SU-DHL-6 (cell line): ENCODE data around the gene LTB4R2.

Experiments
- H2AFZ ChIP-seq: fragments of 200-600 bp; sonication (generic); 2 replicates; pipeline ENCODE4 v1.6.1; 2014; ENCODE audit warnings: low read depth, mild to moderate bottlenecking, moderate library complexity, mixed read lengths, antibody characterized with exemption, low read length; ENCODE audit not compliant: severe bottlenecking
- H3F3A ChIP-seq: fragments of 200-600 bp; shearing (Covaris generic); 2 replicates; pipeline ENCODE4 v1.6.0; 2016; ENCODE audit warnings: antibody characterized with exemption, mild to moderate bottlenecking; ENCODE audit not compliant: insufficient read depth
- H3K27ac ChIP-seq: fragments of 200-600 bp; sonication (generic); 2 replicates; pipeline ENCODE4 v1.5.1; 2016; ENCODE audit warnings: low read depth, mild to moderate bottlenecking, low read length, moderate library complexity, mixed read lengths
- H3K27me3 ChIP-seq: fragments of 200-600 bp; sonication (generic), shearing (Covaris generic); 2 replicates; pipeline ENCODE4 v1.6.0; 2014; ENCODE audit warnings: mild to moderate bottlenecking, low read length
- H3K36me3 ChIP-seq: fragments of 200-600 bp; sonication (generic); 2 replicates; pipeline ENCODE4 v1.6.1; 2014; ENCODE audit warnings: mild to moderate bottlenecking, low read length, mixed read lengths
- H3K4me2 ChIP-seq: fragments of 300-600, 200-600 bp; shearing (Covaris generic), sonication (generic); 2 replicates; pipeline ENCODE4 v1.6.0; 2014; ENCODE audit warnings: low read length, low read depth, mild to moderate bottlenecking; ENCODE audit not compliant: poor library complexity, severe bottlenecking
- H3K4me3 ChIP-seq: fragments of 200-600 bp; sonication (generic); 2 replicates; pipeline ENCODE4 v1.5.1; 2014; ENCODE audit warnings: antibody characterized with exemption, low read length, mild to moderate bottlenecking, mixed read lengths; ENCODE audit not compliant: insufficient read depth, poor library complexity, severe bottlenecking
- H3K79me2 ChIP-seq: fragments of 200-600 bp; sonication (generic); 2 replicates; pipeline ENCODE4 v1.6.1; 2014; ENCODE audit warnings: mild to moderate bottlenecking, low read length, moderate library complexity; ENCODE audit not compliant: insufficient read depth
- H3K9ac ChIP-seq: fragments of 200-600 bp; sonication (generic); 2 replicates; pipeline ENCODE4 v1.7.0; 2014; ENCODE audit warnings: mild to moderate bottlenecking, low read length
- H3K9me2 ChIP-seq: fragments of 200-600 bp; sonication (generic); replicated peaks from 2 replicates; pipeline ENCODE4 v1.6.1; 2014; ENCODE audit warnings: low read length; ENCODE audit not compliant: insufficient read depth
- H3K9me3 ChIP-seq: fragments of 200-600 bp; sonication (generic); 2 replicates; pipeline ENCODE4 v1.6.1; 2014; ENCODE audit warnings: low read length, mixed read lengths; ENCODE audit not compliant: insufficient read depth
- H4K20me1 ChIP-seq: fragments of 200-600 bp; sonication (generic); 2 replicates; pipeline ENCODE4 v1.6.1; 2014; ENCODE audit warnings: low read depth, mild to moderate bottlenecking, antibody characterized with exemption, low read length, moderate library complexity, mixed read lengths
- CTCF ChIP-seq: fragments of 200-600 bp; sonication (generic); IDR thresholded peaks from one replicate; pipeline ENCODE4 v1.5.1; 2017; ENCODE audit warnings: antibody characterized with exemption, mild to moderate bottlenecking, low read length, moderate library complexity; ENCODE audit not compliant: insufficient read depth, poor library complexity, severe bottlenecking
- EZH2phosphoT487 ChIP-seq: fragments of 200-600 bp; sonication (generic), shearing (Covaris generic); conservative IDR thresholded peaks from 2 replicates; pipeline ENCODE4 v1.6.1; 2018; ENCODE audit warnings: mild to moderate bottlenecking, antibody characterized with exemption, low read length, moderate library complexity, mixed read lengths

LTB4R2 gene

GRCh38 chr14:24331731-24332267 lies 21.9 kb downstream of the LTB4R2 start:
- no peak overlapping the region for H2AFZ ChIP-seq
- TF ChIP-seq EZH2phosphoT487, result no peak
- no peak for TF ChIP-seq CTCF
- no peak overlapping the region for H3K9ac ChIP-seq
- H3K4me2 ChIP-seq, result no peak overlapping the region
- no peaks in the 10 kb centered on the region for H3K79me2 ChIP-seq
- H3K4me3 ChIP-seq, result no peak overlapping the region
- no peaks in the 10 kb centered on the region for H3K27me3 ChIP-seq
- H3K36me3 ChIP-seq, result no peaks in the 10 kb centered on the region
- no peaks in the 10 kb centered on the region for H4K20me1 ChIP-seq
- no peaks in the 10 kb centered on the region for H3K9me3 ChIP-seq
- H3K9me2 ChIP-seq, result no peaks in the 10 kb centered on the region
- H3F3A ChIP-seq, result no peaks in the 10 kb centered on the region
- H3K27ac ChIP-seq, result no peak overlapping the region

- Histone ChIP-seq H3K4me2 (peak overlapping the region; percentile 35), H3K9ac (no peak overlapping the region), H4K20me1 (no peaks in the 10 kb centered on the region), H3K27ac (no peak overlapping the region), H3K79me2 (no peaks in the 10 kb centered on the region), H3K36me3 (no peaks in the 10 kb centered on the region), H3K9me3 (no peaks in the 10 kb centered on the region), H3K9me2 (no peaks in the 10 kb centered on the region), H3K4me3 (no peak overlapping the region), H3F3A (no peaks in the 10 kb centered on the region), H2AFZ (no peak overlapping the region), H3K27me3 (no peaks in the 10 kb centered on the region)
- TF ChIP-seq CTCF (peak; percentile 48), EZH2phosphoT487 (no peak)
Observed at GRCh38 chr14:24332268-24332993, 22.5 kb downstream of the LTB4R2 start.

- Histone ChIP-seq H4K20me1 (no peaks in the 10 kb centered on the region), H3K27ac (no peak within 1 kb of the TSS), H3K4me3 (no peak within 1 kb of the TSS), H3K9me3 (no peaks in the 10 kb centered on the region), H3K79me2 (no peaks in the 10 kb centered on the region), H3K36me3 (no peaks in the 10 kb centered on the region), H3K27me3 (no peaks in the 10 kb centered on the region), H3F3A (no peaks in the 10 kb centered on the region), H3K9ac (no peak within 1 kb of the TSS), H2AFZ (no peak within 1 kb of the TSS), H3K4me2 (peak within 1 kb of the TSS; percentile 40), H3K9me2 (no peaks in the 10 kb centered on the region)
- no peak for TF ChIP-seq CTCF
- TF ChIP-seq EZH2phosphoT487, result no peak
Observed at GRCh38 chr14:24334431-24335291, 24.7 kb downstream of the LTB4R2 start, which contains the start of gene ADCY4. ADCY4 (minus strand) TSS chr14:24335071; CDS start chr14:24334652, 419 bp downstream.
